Panc1 (cell line): ENCODE data around the gene CDH5. TPM values are rescaled to one million over a fixed set of nuclear protein-coding genes. Genes with fewer than 3 reads are reported as not detected.

Experiments
- ATAC-seq: fragments of 200-7000 bp; cut with Tn5 transposase; 2 replicates; pipeline ENCODE4 v1.9.1; 2020; ENCODE audit warnings: mild to moderate bottlenecking, moderate library complexity
- BruUV-seq: library from RNA; stranded (reverse); fragments of 400-500 nt; replicated peaks from 2 replicates; lab custom pipeline; 2021; lab: Mats Ljungman, UMichigan
- CTCF ChIA-PET: fragments of 300-600 bp; sonication (Branson Sonifier 250); formaldehyde crosslinking; loops from one replicate; lab custom pipeline; 2022; ENCODE audit warnings: antibody characterized with exemption; lab: Charles Lee
- POLR2A ChIA-PET: fragments of 300-600 bp; sonication (Branson Sonifier 250); formaldehyde crosslinking; loops from one replicate; lab custom pipeline; 2022; ENCODE audit warnings: antibody characterized with exemption; lab: Charles Lee
- DNase-seq: peaks from one replicate; pipeline ENCODE4 v3.0.0-alpha.2; 2010; ENCODE audit warnings: low read depth, low spot score
- H3K27ac ChIP-seq: 2 replicates; pipeline ENCODE4 v1.5.1; 2011; ENCODE audit warnings: mild to moderate bottlenecking, low read length, inconsistent platforms
- H3K27me3 ChIP-seq: fragments of 200-500 bp; sonication (Bioruptor generic); 2 replicates; pipeline ENCODE4 v1.6.0; 2014; ENCODE audit warnings: low read length, inconsistent platforms; ENCODE audit not compliant: control insufficient read depth, insufficient read depth
- H3K36me3 ChIP-seq: fragments of 200-500 bp; sonication (Bioruptor generic); 2 replicates; pipeline ENCODE4 v1.5.1; 2014; ENCODE audit warnings: inconsistent platforms, mild to moderate bottlenecking, low read length, moderate library complexity; ENCODE audit not compliant: control insufficient read depth, insufficient read depth
- H3K4me1 ChIP-seq: 2 replicates; pipeline ENCODE4 v1.5.1; 2011; ENCODE audit warnings: inconsistent platforms, mild to moderate bottlenecking, low read length, moderate library complexity; ENCODE audit not compliant: control insufficient read depth, insufficient read depth
- H3K4me3 ChIP-seq, 2 experiments: 2 replicates each; pipeline ENCODE4 v1.5.1; 2011 to 2012; ENCODE audit warnings: low read depth in 2 of 2, low read length in 2 of 2, mild to moderate bottlenecking in 2 of 2, inconsistent platforms in 1 of 2, moderate library complexity in 1 of 2
- H3K9me3 ChIP-seq: fragments of 200-500 bp; sonication (Bioruptor generic); 2 replicates; pipeline ENCODE4 v1.5.1; 2014; ENCODE audit warnings: low read depth, mild to moderate bottlenecking, inconsistent platforms, low read length, moderate library complexity; ENCODE audit not compliant: control insufficient read depth, insufficient read depth
- POLR2AphosphoS5 ChIP-seq: IDR thresholded peaks from 2 replicates; pipeline ENCODE4 v1.6.1; 2012; ENCODE audit warnings: mild to moderate bottlenecking, low read depth, low read length, moderate library complexity
- SIN3A ChIP-seq: IDR thresholded peaks from 2 replicates; pipeline ENCODE4 v1.6.1; 2012; ENCODE audit warnings: low read depth, mild to moderate bottlenecking, low read length, moderate library complexity, borderline replicate concordance; ENCODE audit not compliant: insufficient read depth
- TCF7L2 ChIP-seq: IDR thresholded peaks from 2 replicates; pipeline ENCODE4 v1.6.1; 2011; ENCODE audit warnings: mild to moderate bottlenecking, low read depth, low read length, inconsistent platforms
- in situ Hi-C: cut with HindIII; loops from 2 replicates; pipeline ENCODE4 v1.10.0; 2016; ENCODE audit warnings: low sequenced_read_pairs, low pct_unique_long_range_greater_than_20kb
- intact Hi-C: fragments of 100-400 bp; cut with micrococcal nuclease; formaldehyde crosslinking; loops from one replicate; pipeline ENCODE4 v1.10.0; 2022; ENCODE audit not compliant: unreplicated experiment
- total RNA-seq: library from RNA; stranded (reverse); gene quantifications from one replicate; pipeline ENCODE4 v1.2.1, GENCODE V29; 2021; ENCODE audit not compliant: unreplicated experiment
- TF ChIP-seq, protein P1 (sequence below), 2 experiments: IDR thresholded peaks; 2 replicates each; pipeline ENCODE4 v1.6.1; 2011 to 2012; ENCODE audit warnings: low read depth in 2 of 2, control low read depth in 1 of 2, low read length in 1 of 2, mild to moderate bottlenecking in 1 of 2, moderate library complexity in 1 of 2; ENCODE audit not compliant: insufficient read depth in 1 of 2
- TF ChIP-seq, protein P2 (sequence below): fragments of 450-650 bp; IDR thresholded peaks from 2 replicates; pipeline ENCODE4 v1.5.1; 2017; ENCODE audit warnings: mild to moderate bottlenecking

The CDH5 gene
- total RNA-seq, 1 experiment from 2014 or later = 0.18 TPM

GRCh38 chr16:66332634-66333610 lies 33.6 kb upstream of the CDH5 start:
- BruUV-seq = no TSS peak
- H3K36me3 ChIP-seq = no peaks in the 10 kb centered on the region
- in situ Hi-C loops = no loop called here

DNA sequence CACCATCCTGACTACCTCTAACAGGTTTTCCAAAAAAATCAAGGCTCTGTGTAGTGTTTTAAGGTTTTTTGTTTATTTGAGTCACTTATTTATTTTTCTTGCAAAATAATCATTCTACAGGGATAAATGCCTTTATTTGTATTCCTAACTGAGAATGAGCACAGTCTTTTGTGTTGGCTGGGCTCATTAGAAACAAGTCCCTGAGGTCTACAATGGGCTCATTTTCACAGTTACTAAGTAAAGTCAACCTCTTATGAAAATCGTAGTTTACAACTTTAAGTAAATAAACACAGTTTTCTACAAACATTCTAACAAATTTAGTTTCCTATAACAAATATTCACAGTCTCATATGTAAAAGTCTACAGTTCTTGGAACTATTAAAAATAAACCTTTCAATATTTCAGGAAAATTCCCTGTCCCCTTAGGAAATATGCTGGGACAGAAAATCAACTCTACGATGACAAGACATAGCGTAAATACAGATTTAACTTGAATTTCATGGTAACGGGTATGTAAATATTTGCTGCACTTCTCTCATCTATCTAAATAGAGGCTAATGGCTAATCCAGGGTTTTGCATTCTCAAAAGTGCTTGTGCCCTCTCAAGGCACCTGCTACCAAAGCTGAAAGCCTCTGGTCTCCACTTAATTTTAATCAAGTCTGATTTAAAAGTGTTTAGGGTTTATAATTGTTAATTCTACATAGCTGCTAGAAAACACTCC lies 31.5 kb upstream of the CDH5 start:
- POLR2A ChIA-PET = no interaction called here
- CTCF ChIA-PET = interaction anchor here (0.6 kb wide), 1 partner anchor 104 kb away, joined by 4 read pairs; no protein-coding TSS in a partner anchor
- Histone ChIP-seq H3K27ac (no peak overlapping the region), H3K27me3 (peaks cover 2% of the 10 kb centered on the region; the same call in 1 of the 2 replicates), H3K4me3 (no peak overlapping the region), H3K9me3 (no peaks in the 10 kb centered on the region), H3K4me1 (no peaks in the 10 kb centered on the region), H3K36me3 (no peaks in the 10 kb centered on the region)
- TF ChIP-seq POLR2AphosphoS5 = no peak
- TF ChIP-seq, protein P1, sequence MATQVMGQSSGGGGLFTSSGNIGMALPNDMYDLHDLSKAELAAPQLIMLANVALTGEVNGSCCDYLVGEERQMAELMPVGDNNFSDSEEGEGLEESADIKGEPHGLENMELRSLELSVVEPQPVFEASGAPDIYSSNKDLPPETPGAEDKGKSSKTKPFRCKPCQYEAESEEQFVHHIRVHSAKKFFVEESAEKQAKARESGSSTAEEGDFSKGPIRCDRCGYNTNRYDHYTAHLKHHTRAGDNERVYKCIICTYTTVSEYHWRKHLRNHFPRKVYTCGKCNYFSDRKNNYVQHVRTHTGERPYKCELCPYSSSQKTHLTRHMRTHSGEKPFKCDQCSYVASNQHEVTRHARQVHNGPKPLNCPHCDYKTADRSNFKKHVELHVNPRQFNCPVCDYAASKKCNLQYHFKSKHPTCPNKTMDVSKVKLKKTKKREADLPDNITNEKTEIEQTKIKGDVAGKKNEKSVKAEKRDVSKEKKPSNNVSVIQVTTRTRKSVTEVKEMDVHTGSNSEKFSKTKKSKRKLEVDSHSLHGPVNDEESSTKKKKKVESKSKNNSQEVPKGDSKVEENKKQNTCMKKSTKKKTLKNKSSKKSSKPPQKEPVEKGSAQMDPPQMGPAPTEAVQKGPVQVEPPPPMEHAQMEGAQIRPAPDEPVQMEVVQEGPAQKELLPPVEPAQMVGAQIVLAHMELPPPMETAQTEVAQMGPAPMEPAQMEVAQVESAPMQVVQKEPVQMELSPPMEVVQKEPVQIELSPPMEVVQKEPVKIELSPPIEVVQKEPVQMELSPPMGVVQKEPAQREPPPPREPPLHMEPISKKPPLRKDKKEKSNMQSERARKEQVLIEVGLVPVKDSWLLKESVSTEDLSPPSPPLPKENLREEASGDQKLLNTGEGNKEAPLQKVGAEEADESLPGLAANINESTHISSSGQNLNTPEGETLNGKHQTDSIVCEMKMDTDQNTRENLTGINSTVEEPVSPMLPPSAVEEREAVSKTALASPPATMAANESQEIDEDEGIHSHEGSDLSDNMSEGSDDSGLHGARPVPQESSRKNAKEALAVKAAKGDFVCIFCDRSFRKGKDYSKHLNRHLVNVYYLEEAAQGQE (IDR thresholded peaks at IDR 0.05; ENCODE audit: insufficient read depth in 1 of 2, low read depth in 2 of 2, low read length in 1 of 2) = no peak
- TF ChIP-seq TCF7L2 = no peak
- in situ Hi-C loops = no loop called here
- ATAC-seq (no peak), DNase-seq (no peak)
- intact Hi-C loops = no loop called here
- no TSS peak for BruUV-seq

More at GRCh38 chr16:66332634-66333610, 33.6 kb upstream of the CDH5 start:
- TF ChIP-seq SIN3A = no peak
- TF ChIP-seq POLR2AphosphoS5 = no peak
- TF ChIP-seq, protein P2, sequence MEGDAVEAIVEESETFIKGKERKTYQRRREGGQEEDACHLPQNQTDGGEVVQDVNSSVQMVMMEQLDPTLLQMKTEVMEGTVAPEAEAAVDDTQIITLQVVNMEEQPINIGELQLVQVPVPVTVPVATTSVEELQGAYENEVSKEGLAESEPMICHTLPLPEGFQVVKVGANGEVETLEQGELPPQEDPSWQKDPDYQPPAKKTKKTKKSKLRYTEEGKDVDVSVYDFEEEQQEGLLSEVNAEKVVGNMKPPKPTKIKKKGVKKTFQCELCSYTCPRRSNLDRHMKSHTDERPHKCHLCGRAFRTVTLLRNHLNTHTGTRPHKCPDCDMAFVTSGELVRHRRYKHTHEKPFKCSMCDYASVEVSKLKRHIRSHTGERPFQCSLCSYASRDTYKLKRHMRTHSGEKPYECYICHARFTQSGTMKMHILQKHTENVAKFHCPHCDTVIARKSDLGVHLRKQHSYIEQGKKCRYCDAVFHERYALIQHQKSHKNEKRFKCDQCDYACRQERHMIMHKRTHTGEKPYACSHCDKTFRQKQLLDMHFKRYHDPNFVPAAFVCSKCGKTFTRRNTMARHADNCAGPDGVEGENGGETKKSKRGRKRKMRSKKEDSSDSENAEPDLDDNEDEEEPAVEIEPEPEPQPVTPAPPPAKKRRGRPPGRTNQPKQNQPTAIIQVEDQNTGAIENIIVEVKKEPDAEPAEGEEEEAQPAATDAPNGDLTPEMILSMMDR = no peak
- TF ChIP-seq, protein P1 (IDR thresholded peaks at IDR 0.05; ENCODE audit: insufficient read depth in 1 of 2, low read depth in 2 of 2, low read length in 1 of 2) = no peak
- TF ChIP-seq TCF7L2 = no peak
- ChIA-PET CTCF (no interaction called here), POLR2A (no interaction called here)
- Histone ChIP-seq H3K27ac (no peak overlapping the region), H3K4me1 (no peaks in the 10 kb centered on the region), H3K9me3 (no peaks in the 10 kb centered on the region), H3K27me3 (peaks cover 2% of the 10 kb centered on the region; the same call in 1 of the 2 replicates), H3K4me3 (no peak overlapping the region)
- ATAC-seq (no peak), DNase-seq (no peak)
- intact Hi-C loops = no loop called here
